Neural crest cell (in vitro differentiated cells): Measurements from ENCODE around the gene CERS6. TPM values are rescaled to one million over a fixed set of nuclear protein-coding genes. Genes with fewer than 3 reads are reported as not detected.

Experiments
- DNase-seq: peaks from one replicate; pipeline ENCODE4 v3.0.0; 2021; ENCODE audit warnings: low read depth, mixed read lengths, low spot score
- H3K27ac Mint-ChIP-seq: one replicate; pipeline ENCODE4 v1.8.0; 2021; ENCODE audit warnings: mild to moderate bottlenecking, mixed read lengths; ENCODE audit not compliant: unreplicated experiment
- H3K27me3 Mint-ChIP-seq: 2 replicates; pipeline ENCODE4 v1.8.0; 2021; ENCODE audit warnings: low read depth, mild to moderate bottlenecking, mixed read lengths
- H3K36me3 Mint-ChIP-seq: 2 replicates; pipeline ENCODE4 v1.8.0; 2021; ENCODE audit warnings: low read depth, mild to moderate bottlenecking, mixed read lengths
- H3K4me1 Mint-ChIP-seq: 2 replicates; pipeline ENCODE4 v1.8.0; 2021; ENCODE audit warnings: mixed read lengths
- H3K4me3 Mint-ChIP-seq: one replicate; pipeline ENCODE4 v1.8.0; 2021; ENCODE audit warnings: mild to moderate bottlenecking, mixed read lengths
- H3K9me3 Mint-ChIP-seq: 2 replicates; pipeline ENCODE4 v1.8.0; 2021; ENCODE audit warnings: mixed read lengths
- CTCF ChIP-seq: fragments of 200-600 bp; sonication (generic); conservative IDR thresholded peaks from 2 replicates; pipeline ENCODE4 v1.5.0; 2021; ENCODE audit warnings: antibody characterized with exemption, mild to moderate bottlenecking
- total RNA-seq: library from RNA; stranded (reverse); gene quantifications from 2 replicates; pipeline ENCODE4 v1.2.1, GENCODE V29; 2021

The CERS6 gene
- total RNA-seq, 1 donor from 2014 or later = 27.4 TPM

- Mint-ChIP-seq H3K36me3 (no peaks in the 10 kb centered on the region), H3K4me3 (no peak overlapping the region), H3K27me3 (no peaks in the 10 kb centered on the region), H3K9me3 (no peaks in the 10 kb centered on the region), H3K4me1 (peaks cover 8% of the 10 kb centered on the region), H3K27ac (no peak overlapping the region)
- DNase-seq = no peak
- TF ChIP-seq CTCF = no peak
These were observed 137.6 kb downstream of the CERS6 start for GRCh38 chr2:168593713-168594112.

- Mint-ChIP-seq H3K36me3 (no peaks in the 10 kb centered on the region), H3K27me3 (no peaks in the 10 kb centered on the region), H3K4me3 (no peak overlapping the region), H3K9me3 (no peaks in the 10 kb centered on the region), H3K27ac (peak overlapping the region; percentile 64), H3K4me1 (peaks cover 8% of the 10 kb centered on the region)
- no peak for DNase-seq
- no peak for TF ChIP-seq CTCF
These were observed 138.7 kb downstream of the CERS6 start for GRCh38 chr2:168594778-168595177.

- H3K36me3 Mint-ChIP-seq = no peaks in the 10 kb centered on the region
- DNase-seq = no peak
- H3K4me1 Mint-ChIP-seq = peaks cover 4% of the 10 kb centered on the region
- H3K4me3 Mint-ChIP-seq = no peak overlapping the region
- no peaks in the 10 kb centered on the region for H3K27me3 Mint-ChIP-seq
- no peak for TF ChIP-seq CTCF
- no peaks in the 10 kb centered on the region for H3K9me3 Mint-ChIP-seq
- H3K27ac Mint-ChIP-seq = no peak overlapping the region
These were observed 141.0 kb downstream of the CERS6 start for GRCh38 chr2:168596881-168597655.

GRCh38 chr2:168599738-168600137 is 143.7 kb downstream of the CERS6 start:
- H3K27ac Mint-ChIP-seq = no peak overlapping the region
- TF ChIP-seq CTCF = no peak
- peaks cover 6% of the 10 kb centered on the region for H3K4me1 Mint-ChIP-seq
- peaks cover 7% of the 10 kb centered on the region for H3K36me3 Mint-ChIP-seq
- DNase-seq = no peak
- H3K27me3 Mint-ChIP-seq = no peaks in the 10 kb centered on the region
- H3K4me3 Mint-ChIP-seq = no peak overlapping the region
- peaks cover 6% of the 10 kb centered on the region for H3K9me3 Mint-ChIP-seq

- Mint-ChIP-seq H3K27ac (no peak overlapping the region), H3K36me3 (peaks cover 13% of the 10 kb centered on the region), H3K9me3 (peaks cover 12% of the 10 kb centered on the region), H3K27me3 (no peaks in the 10 kb centered on the region), H3K4me1 (peaks cover 4% of the 10 kb centered on the region), H3K4me3 (no peak overlapping the region)
- TF ChIP-seq CTCF = no peak
- DNase-seq = no peak
These were observed 144.9 kb downstream of the CERS6 start for GRCh38 chr2:168600949-168601348.
